ENCODE data around the gene FARS2.

DNA sequence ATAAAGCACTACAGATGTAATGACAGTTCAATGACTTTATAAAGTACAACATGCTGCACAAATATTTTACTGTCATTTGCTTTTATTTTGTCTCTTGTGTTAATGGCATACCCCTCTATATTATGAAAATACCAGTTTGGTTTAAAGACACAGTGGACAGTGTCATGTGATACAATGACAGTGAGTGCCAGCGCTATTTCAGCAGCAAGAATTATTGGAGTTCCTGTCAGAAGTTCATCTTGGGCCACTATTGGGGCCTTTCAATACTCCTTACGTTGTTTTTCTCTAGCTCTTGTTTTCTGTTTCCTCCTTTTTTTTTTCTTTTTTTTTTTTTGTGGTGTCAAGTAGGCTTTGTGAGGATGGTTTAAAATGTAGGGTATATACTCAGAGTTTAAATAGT is 232.5 kb downstream of the FARS2 start:
- TF ChIP-seq, protein P1, sequence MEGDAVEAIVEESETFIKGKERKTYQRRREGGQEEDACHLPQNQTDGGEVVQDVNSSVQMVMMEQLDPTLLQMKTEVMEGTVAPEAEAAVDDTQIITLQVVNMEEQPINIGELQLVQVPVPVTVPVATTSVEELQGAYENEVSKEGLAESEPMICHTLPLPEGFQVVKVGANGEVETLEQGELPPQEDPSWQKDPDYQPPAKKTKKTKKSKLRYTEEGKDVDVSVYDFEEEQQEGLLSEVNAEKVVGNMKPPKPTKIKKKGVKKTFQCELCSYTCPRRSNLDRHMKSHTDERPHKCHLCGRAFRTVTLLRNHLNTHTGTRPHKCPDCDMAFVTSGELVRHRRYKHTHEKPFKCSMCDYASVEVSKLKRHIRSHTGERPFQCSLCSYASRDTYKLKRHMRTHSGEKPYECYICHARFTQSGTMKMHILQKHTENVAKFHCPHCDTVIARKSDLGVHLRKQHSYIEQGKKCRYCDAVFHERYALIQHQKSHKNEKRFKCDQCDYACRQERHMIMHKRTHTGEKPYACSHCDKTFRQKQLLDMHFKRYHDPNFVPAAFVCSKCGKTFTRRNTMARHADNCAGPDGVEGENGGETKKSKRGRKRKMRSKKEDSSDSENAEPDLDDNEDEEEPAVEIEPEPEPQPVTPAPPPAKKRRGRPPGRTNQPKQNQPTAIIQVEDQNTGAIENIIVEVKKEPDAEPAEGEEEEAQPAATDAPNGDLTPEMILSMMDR (IDR thresholded peaks at IDR 0.05) = no peak
- TF ChIP-seq POLR2AphosphoS5 (IDR thresholded peaks at IDR 0.05) = no peak
